Activated CD4-positive, CD25-positive, alpha-beta regulatory T cell treated with anti-CD3 and anti-CD28 coated beads, Interleukin-2, amount 50 U/mL, for 72 hours (primary cell): ENCODE results near the gene VEGFB.

Experiments used
- DNase-seq: peaks from one replicate; pipeline ENCODE4 v3.0.0; 2021

VEGFB gene, protein sequence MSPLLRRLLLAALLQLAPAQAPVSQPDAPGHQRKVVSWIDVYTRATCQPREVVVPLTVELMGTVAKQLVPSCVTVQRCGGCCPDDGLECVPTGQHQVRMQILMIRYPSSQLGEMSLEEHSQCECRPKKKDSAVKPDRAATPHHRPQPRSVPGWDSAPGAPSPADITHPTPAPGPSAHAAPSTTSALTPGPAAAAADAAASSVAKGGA

DNA sequence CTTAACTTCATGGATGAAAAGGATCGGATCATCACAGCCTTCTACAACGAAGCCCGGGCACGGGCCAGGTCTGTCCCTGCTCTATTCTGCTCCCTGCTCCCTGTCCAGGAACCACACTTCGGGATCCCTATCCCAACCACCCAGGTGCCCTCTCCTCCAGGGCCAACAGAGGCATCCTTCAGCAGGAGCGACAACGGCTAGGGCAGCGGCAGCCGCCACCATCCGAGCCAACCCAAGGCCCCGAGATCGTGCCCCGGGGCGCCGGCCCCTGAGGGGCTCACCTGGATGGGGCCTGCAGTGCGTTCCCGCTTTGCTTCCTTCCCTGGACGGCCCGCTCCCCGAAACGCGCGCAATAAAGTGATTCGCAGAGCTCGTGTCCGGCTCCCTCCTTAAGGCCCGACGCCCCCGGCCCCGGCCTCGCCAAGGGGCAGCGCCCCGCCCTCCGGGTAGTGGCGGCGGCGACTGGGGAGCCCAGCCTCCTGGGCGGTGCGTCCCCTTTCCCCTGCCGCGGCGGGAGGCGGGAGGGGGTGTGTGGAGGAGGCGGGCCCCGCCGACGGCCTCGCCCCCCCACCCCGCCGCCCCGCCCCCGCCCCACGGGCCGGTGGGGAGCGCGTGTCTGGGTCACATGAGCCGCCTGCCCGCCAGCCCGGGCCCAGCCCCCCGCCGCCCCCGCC is at the start of gene VEGFB:
Gene VEGFB, plus strand, starts transcription at position 672 of the 674 bp plus-strand sequence. CDS start 250 bp downstream, outside the sequence.
- peak; percentile 69 for DNase-seq

DNA sequence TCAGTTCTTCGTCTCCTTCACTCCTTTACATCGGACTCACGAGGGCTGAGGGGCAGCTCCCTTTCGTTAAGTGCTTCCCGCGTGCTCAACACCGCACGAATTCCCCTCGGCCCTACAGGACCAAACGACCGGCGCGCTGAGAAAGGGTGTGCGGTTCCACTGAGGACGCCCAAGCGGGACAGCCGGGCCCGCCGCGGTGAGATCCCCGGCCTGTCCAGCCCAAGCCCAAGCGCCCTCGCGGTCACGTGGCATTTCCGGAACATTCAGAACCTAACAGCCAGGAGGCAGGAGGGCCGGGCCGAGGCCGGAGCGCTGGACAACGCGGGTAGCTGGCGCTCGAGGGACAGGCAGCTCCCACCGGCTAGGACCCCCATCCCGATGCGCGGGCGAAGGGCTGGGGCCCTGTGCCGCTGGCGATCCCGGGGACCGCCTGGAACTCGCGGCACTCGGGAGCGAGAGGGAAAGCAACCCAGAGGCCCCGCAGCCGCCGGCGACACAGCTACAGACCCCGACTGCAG is 49.1 kb upstream of the VEGFB start:
- DNase-seq = no peak

- DNase-seq = peak; percentile 97
Measured at GRCh38 chr11:64185693-64186491, 48.5 kb upstream of the VEGFB start, which contains the start of gene STIP1. TSS of gene STIP1 (plus strand) at chr11:64186171. CDS start at chr11:64186262, 91 bp downstream.

- peak; percentile 47 for DNase-seq
Measured at GRCh38 chr11:64186492-64187165, 47.8 kb upstream of the VEGFB start.

GRCh38 chr11:64192434-64192833 is 42.0 kb upstream of the VEGFB start:
- DNase-seq = no peak

- DNase-seq = no peak
Measured at GRCh38 chr11:64196626-64197025, 37.8 kb upstream of the VEGFB start.

DNA sequence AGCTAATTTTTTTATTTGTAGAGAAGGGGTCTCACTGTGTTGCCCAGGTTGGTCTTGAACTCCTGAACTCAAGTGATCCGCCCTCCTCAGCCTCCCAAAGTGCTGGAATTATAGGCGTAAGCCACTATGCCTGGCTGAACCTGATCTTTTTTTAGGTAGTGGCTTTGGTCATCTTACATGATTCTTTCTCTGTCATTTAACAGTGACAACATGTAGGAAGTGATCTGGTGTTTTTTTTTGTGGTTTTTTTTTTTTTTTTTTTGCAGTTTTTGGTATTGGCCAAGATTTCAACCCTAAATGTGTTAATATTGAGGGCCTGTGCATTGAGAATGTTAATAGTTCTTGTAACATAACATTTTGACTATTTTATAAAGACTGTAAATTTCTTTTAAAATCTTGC is 35.9 kb upstream of the VEGFB start:
- DNase-seq = no peak

- no peak for DNase-seq
Measured at GRCh38 chr11:64201543-64201942, 32.8 kb upstream of the VEGFB start.

- DNase-seq = no peak
Measured at GRCh38 chr11:64202992-64203391, 31.4 kb upstream of the VEGFB start.

DNA sequence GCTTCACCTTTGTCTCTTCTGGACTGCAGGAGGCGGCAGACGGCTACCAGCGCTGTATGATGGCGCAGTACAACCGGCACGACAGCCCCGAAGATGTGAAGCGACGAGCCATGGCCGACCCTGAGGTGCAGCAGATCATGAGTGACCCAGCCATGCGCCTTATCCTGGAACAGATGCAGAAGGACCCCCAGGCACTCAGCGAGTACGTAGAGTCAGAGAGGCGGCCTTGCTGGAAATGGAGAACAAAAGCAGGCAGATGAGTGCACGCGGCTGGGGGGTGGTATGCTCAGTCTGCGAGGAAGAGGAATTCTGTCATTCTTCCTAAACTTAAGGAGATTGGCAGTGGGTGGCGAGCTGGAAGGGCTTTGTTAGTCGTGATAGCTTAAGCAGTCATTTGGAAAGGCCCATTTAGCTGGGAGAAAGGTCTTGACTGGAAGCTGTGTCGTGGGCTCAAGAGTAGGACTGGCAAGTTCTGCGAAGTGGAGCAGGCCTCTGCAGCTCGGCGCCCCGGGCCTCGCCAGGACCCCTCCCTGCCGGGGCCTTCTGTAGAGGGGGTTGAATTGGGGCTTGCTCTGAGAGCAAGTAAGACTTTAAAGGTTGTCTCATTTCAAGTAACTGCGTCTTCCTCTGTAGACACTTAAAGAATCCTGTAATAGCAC is 30.8 kb upstream of the VEGFB start:
- DNase-seq = no peak

DNA sequence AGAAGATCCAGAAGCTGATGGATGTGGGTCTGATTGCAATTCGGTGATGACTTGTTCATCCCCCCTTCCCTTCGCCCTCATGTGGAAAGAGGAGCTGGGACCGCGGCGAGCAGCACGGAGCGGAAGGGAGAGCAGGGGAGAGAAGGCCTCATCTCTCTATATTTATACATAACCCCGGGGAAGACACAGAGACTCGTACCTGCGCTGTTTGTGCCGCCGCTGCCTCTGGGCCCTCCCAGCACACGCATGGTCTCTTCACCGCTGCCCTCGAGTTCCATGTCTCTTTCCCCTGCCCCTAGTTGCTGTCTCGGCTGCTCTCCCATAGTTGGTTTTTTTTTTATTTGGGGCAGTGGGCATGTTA is 30.3 kb upstream of the VEGFB start:
- no peak for DNase-seq

DNA sequence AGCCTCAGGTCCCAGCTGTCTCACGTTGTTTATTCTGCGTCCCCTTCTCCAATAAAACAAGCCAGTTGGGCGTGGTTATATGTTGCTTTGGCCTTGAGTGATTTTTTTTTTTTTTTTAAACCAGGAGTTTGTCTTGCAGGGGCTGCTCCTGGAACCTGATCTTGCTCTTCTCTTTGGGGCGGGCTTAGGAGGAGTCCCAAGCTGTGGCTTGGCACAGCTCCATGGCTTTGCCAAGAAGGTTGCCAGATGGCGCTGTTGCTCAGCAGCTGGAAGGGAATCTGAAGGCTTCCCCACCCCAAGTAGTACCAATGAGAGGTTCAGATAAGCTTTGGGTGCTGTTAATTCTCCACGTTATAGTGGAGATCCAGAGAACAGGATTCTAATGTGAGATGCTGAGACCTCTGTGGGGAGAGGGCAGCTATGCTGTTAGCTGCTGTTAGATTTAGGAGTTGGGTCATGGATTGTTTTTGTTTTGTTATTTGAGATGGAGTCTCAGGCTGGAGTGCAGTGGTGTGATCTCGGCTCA is 29.9 kb upstream of the VEGFB start:
- DNase-seq = peak; percentile 55

DNA sequence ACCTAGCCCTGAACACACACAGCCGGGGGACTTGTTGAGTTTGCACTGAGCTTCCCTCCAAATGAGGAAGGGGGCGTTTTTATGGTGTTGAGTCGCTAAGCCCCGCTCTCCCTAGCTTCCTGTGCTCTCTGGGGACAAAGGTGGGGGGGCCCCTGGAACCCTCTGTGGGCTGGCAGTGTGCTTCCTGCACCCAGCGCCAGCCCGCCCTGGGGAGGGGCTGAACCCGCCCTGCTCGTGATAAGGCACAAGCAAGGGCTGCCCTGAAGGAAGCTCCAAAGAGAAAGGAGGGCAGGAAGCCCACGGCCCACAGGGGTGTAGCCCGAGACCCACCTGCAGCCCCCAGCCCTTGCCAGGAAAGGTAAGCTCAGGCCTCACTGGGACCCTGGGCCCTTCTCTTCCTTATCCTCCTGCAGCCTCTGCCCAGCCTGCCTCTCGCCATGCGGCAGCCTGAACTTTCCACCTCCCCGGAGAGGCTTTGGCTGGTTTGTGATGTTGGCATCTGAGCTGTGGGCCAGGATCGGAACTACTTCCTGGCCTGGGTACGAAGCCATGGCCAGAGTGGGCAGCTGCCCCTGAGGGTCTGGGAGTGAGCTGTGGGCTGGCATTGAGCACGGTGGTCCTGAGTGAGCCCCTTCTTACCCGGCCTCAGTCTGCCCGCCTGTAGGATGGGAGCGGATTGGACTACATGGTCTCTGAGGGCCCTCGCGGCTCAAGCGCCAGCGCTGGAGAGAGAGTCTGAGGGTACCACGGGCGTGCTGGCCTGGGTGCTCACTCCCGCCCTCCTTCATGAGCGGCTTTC is 27.7 kb upstream of the VEGFB start, which contains the start of gene FERMT3:
Gene FERMT3, plus strand, starts transcription at position 265 of the 799 bp plus-strand sequence. CDS start 644 bp downstream, outside the sequence.
- DNase-seq = peak; percentile 65

DNA sequence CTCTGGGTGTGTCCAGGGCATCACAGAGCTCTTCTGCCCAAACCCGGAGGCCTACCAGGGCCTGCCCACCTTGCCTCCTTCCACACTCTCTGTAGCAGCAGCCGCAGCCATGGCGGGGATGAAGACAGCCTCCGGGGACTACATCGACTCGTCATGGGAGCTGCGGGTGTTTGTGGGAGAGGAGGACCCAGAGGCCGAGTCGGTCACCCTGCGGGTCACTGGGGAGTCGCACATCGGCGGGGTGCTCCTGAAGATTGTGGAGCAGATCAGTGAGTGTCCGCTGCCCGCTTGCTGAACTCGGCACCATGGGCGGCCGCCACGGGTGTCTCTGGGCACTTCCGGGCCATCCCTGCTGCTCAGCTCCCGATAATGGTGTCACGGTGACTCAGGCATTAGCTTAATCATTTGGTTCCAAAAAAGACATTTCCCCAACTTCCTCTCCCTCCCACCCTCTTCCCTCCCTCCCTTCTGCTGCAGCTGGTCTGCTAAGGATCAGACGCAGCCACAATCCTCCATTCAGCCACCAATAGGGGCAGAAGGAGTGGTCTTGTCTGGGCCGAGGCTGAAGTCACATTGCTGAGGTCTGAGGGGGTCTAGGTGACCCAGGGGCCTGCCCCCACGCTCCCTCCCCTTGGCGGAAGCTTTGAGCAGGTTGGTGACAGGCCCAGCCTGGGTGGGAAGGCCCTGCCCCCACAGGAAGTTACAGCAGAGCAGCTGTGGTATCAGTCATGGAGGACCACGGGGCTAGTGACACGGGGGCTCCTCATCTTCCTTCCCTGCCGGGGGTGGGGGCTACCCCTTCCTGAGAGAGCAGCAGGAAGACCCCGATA is 26.9 kb upstream of the VEGFB start:
- DNase-seq = peak; percentile 76

DNA sequence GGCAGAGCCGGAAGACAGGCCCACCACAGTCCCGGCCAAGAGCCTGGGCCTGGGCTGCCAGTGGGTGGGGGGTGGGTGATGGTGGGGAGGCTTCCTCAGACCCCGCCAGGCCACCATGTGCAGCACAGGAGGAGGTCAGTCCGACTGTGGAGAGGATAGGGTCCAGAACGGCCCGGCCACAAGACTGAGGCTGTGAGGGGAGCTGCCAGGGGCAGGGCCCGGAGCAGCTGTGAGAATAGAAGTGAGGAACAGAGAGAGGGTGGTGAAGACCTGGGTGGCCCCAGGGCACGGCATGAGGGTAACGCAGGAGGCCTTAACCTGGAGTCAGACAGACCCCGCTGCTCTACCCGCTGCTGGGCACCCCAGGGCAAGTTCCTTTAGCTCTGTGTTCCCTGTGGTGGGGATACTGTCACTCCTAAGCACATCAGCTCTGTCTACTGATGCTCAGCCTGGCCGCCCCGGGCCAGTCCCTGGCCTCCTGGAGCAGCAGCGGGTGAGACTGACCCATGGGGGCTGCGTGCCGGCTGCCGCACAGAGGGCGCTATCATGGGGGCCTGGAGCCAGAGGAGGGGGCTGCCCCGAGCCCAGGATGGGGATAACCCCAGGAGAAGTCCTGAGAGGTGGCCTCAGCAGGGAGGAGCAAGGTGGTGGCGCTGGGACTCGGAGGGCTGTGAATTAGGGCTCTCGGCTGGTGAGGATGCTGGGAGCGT is 26.1 kb upstream of the VEGFB start:
- no peak for DNase-seq

DNA sequence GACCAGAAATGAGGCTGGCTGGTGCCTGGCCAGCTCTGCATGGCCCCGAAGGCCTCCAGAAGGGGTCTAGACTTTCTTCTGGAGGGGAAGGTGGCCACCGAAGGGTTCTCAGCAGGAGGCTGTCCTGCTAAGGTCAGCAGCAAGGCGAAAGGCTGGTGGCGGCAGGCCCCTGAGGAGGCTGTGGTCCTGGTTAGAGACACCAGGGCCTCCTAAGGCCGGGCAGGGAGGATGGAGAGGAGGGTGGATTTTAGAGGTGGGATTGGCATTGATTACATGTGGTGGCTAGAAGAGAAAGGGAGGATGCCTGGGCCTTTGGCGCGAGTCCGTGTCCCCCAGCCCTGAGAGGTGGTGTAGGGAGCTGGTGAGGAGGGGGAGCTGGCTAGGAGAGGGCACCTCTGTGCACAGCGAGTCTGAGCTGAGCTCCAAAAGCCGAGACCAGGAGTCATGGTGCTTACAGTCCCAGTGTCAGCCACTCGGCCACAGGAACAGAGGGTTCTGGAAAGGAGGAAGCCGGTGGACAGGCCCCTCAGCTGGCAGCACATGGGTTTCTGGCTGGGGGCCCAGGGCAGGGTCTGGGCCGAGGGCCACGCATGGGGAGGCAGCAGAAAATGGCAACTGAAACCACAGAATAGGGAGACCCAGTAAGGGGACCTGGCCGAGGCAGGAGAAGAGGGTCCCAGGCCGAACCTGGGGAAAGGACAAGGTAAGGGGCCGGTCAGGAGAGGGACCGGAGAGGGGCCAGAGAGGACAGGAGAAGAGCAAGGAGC is 25.4 kb upstream of the VEGFB start:
- no peak for DNase-seq

DNA sequence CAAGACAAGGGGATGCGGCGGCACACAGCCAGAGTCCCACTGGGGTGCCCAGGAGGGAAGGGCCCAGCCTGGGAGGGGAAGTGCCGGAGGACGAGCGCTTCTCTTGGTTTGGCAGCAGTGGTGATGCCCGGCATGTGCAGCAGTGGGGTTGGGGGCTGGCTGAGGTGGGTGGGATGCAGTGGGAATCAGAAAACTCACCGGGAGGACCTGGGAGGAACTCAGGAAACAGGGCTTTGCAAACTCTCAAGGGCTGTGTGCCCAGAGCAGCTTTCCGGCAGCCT is 24.9 kb upstream of the VEGFB start:
- DNase-seq = no peak

GRCh38 chr11:64210301-64211020 is 23.9 kb upstream of the VEGFB start:
- no peak for DNase-seq
